M059J (cell line): ENCODE results near the gene SPRED2. TPM values are rescaled to one million over a fixed set of nuclear protein-coding genes. Genes with fewer than 3 reads are reported as not detected.

Source experiments
- DNase-seq: peaks from one replicate; pipeline ENCODE4 v3.0.0-alpha.2; 2012; ENCODE audit warnings: low read depth
- total RNA-seq: library from RNA; depleted of rRNA; stranded (reverse); fragments of >200 nt; shearing (Covaris generic); gene quantifications from 2 replicates; pipeline ENCODE4 v1.2.3, GENCODE V29; 2014; rRNA removed

SPRED2 gene
- total RNA-seq, 1 experiment from 2014 or later = 11.6 TPM

DNA sequence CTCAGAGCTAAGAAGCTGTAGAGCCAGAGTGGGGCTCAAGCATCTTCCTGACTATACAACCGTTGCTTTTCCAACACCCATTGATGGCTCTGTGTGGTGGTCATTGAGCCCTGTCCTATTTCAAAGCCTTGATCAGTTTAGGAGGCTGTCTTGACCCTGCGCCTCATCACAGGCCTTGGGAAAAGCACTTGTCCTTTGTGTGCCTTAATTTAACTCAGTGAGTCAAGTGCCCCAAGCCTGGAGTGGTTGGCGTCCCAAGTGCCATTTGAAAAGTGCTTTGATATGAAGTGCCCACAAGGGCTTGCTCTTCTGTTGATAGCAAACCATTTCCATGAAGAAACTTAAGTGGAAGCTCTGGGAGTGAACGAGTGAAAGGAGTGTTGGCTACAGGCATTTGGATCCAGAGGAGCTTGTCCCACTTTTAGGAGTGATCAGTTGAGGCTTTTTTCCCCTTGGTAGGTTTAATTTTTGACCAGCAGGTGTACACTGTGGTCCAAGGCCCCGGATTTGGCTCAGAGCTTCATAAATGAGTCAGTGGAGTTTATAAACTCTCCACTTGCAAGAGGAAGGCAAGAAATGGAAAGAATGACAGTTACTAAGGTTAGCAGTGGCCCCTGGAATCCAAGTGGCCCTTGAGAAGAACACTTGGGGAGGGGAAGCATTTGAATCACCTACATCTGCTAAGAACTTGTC, 154.5 kb downstream of the SPRED2 start:
- peak; percentile 51 for DNase-seq

GRCh38 chr2:65277118-65277517, 155.3 kb downstream of the SPRED2 start:
- no peak for DNase-seq

- no peak for DNase-seq
Measured at GRCh38 chr2:65276609-65277008, 155.8 kb downstream of the SPRED2 start.

- no peak for DNase-seq
Measured at GRCh38 chr2:65275141-65275915, 157.1 kb downstream of the SPRED2 start.

DNA sequence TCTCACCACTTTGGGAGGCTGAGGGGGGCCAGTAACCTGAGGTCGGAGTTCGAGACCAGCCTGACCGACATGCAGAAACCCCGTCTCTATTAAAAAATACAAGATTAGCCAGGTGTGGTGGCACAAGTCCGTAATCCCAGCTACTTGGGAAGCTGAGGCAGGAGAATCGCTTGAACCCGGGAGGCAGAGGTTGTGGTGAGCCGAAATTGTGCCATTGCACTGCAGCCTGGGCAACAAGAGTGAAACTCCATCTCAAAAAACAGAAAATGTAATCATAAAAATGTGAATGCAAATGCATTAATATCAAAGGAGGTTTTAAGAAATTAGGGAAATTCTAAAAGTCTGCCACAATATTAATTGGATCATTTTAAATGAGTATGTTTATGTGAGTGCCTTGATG, 159.1 kb downstream of the SPRED2 start:
- no peak for DNase-seq

DNA sequence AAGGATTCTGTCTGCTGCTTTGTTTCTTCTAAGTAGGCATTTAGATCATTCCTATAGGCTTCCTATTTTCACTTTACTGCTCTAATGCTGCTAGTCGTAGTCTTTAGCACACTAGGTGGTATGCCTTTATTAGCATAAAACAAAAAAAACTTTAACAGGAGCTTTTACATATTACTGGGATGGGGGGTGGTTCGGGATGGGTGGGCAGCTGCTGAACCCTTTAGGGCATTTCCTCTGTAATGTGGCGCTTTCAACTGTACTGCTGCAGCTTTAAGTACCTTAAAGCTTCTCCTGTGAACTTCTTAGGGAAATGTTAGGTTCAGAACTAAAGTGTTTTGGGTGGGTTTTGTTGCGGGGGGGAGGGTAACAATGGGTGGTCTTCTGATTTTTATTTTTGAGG, 163.4 kb downstream of the SPRED2 start:
- DNase-seq = no peak

DNA sequence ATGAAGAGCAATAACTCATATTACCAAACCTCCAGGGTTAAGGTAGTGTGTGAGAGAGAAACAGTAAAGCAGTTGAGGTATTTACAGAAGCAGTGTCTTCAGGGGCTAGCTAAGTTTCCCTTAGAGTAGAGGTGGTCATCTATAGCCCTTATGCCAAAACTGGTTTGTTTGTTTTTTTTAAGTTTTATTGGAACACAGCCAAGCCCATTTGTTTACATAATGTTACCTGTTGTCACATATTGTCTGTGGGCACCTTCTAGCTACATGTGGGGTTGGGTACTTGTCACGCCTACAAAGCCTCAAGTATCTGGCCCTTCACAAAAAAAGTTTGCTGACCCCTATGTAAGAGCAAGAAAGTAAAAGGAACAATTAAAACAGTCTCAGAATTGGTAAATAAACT, 165.4 kb downstream of the SPRED2 start:
- no peak for DNase-seq

DNA sequence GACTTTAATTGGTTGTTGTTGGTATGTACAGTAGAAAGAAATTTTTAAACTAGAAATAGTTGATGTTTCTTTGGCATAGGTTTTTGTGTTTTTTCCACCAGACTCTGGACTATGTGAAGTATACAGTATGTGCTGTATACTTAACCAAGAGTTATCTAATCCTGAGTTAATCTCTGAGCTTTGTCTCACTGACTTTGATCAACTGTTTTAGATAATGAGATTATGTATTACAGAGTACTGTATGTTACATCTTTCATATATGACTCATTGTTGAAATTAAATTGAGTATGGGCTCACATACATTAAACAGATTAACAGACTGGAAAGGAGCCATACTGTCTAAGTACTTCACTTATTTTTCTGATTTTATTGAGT, 166.7 kb downstream of the SPRED2 start:
- no peak for DNase-seq

GRCh38 chr2:65264821-65265670, 167.4 kb downstream of the SPRED2 start:
- peak; percentile 77 for DNase-seq

- no peak for DNase-seq
Measured at GRCh38 chr2:65263986-65264385, 168.4 kb downstream of the SPRED2 start.

DNA sequence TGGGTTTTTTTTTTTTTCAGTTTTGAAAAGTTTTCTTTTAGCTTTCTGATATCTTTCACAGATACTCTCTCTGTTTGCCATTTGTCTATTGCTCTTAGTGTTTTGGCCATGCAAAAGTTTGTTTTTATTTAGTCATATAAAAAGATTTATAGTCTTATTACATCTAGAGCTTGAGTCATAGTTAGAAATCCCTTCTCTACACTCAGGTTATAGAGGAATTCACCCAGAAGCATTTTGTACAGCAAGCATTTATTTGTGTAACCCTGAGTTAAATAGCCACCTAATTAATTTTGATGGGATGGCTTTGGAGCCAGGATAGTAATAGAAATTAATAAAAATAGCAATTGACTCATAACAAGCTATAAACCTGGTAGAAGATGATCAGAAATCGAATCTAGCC, 169.1 kb downstream of the SPRED2 start:
- peak; percentile 28 for DNase-seq

- DNase-seq = no peak
Measured at GRCh38 chr2:65261676-65262075, 170.7 kb downstream of the SPRED2 start.

Other genes with a start within 250 kb of the SPRED2 start
- gene ACTR2, start 204.8 kb downstream of the SPRED2 start, total RNA-seq = 49.7 and 90.8 TPM in 2 replicates